GM21515 (cell line): ENCODE results near the gene ZDHHC4.
"Not testable (repeated sequence)": the region's sequence is repeated elsewhere in the genome, so short reads cannot be mapped to it uniquely, and the experiment has no call there.

Experiments
- ATAC-seq: cut with Tn5 transposase; IDR thresholded peaks from one replicate; pipeline ENCODE4 v1.9.1; 2021; ENCODE audit not compliant: unreplicated experiment

The ZDHHC4 gene

DNA sequence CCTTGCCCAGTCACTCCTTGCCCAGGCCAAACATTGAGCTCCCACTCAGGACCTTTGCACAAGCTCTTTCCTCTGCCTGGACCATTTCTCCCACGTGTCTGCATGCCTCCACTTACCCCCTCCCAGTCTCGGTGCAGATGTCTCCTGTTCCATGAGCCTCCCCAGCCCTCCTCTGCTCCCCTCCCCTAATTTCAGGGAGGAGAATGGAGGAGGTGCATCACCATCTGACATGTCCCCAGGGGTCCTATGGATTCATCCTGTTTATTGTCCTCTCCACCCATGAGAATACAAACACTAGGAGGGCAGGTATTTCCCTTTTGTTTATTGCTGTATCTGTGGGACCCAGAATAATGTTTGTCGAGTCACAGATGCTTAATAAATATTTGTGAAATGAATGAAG, 17.4 kb upstream of the ZDHHC4 start:
- no peak for ATAC-seq

DNA sequence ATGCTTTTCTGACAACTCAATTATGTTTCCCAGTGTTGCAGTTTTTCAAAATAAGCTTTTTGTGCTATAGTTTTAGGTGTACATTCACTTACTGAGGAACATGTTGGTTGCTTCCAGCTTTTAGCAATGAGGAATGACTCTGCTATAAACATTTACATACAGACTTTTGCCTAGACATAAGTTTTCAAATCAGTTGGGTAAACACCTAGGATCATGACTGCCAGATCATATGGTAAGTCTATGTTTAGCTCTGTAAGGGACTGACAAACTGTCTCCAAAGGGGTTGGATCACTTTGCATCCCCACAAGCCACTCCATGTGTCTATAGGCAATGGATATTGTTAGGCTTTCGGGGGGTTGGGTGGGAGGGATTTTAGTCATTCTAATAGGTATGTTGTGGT, 15.1 kb upstream of the ZDHHC4 start:
- ATAC-seq, result no peak

DNA sequence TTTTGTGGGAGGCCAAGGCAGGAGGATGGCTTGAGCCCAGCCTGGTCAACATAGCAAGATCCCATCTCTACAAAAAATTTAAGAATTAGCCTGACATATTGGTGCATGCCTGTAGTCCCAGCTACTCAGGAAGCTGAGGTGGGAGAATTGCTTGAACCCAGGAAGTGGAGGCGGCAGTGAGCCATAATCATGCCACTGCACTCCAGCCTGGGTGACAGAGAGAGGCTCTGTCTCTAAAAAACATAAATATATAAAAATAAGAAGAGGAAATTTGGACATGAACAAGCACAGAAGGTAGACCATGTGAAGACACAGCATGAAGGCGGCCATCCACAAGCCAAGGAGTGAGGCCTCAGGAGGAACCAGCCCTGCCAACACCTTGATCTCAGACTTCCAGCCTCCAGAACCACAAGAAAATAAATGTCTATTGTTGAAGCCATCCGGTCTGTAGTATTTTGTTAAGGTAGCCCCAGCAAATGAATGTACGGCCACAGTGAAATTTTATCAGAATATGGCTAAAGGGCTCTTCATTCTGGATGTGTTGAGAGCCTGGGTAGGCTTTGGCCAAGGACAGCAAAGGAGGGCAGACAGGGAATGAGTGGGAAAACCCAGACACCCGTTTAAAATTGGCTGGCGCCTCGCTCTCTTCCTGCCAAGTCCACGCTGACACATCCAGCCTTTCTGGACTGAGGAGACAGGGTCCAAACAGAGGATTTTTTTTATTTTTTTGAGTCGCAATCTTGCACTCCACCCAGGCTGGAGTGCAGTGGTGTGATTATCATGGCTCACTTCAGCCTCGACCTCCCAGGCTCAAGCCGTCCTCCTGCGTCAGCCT, 13.1 kb upstream of the ZDHHC4 start:
- no peak for ATAC-seq

DNA sequence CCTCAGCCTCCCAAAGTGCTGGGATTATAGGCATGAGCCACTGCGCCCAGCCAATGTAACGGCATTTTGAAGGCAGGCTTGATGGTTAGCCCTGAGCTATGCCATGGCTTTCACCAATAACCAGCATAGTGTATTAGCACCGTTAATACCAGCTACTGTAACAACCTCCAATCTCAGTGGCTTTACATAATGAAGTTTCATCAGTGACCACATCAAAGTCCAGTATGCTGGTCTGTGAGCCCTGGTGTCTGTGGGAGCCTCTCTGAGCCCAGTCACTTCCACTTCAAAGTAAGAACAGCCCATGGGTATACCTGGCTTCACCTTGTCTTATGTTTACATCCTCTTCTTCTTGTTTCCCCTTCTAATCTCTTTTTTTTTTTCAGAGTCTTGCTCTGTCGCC, 11.6 kb upstream of the ZDHHC4 start:
- no peak for ATAC-seq

DNA sequence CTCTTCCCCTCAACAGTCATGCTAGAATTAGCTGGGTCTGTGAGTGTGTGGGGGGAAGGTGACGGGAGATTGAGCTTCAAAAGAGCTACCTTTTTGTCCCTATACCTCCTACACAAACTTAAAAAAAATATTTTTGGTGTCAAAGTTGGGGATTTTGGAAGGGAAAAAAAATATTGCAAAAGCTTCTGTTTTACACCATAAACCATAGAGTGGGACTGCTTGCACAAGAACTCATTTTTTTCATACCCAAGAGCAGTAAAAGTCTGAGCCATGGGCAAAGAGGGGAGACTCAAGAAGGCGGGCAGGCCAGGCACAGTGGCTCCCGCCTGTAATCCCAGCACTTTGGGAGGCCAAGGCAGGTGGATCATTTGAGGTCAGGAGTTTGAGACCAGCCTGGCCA, 9.4 kb upstream of the ZDHHC4 start:
- no peak for ATAC-seq

- ATAC-seq, result no peak
These were observed 6.0 kb upstream of the ZDHHC4 start for GRCh38 chr7:6571160-6571779.

- no peak for ATAC-seq
These were observed 1.8 kb upstream of the ZDHHC4 start for GRCh38 chr7:6575281-6576023.

GRCh38 chr7:6576024-6576866, 1.0 kb upstream of the ZDHHC4 start:
- ATAC-seq, result no peak

DNA sequence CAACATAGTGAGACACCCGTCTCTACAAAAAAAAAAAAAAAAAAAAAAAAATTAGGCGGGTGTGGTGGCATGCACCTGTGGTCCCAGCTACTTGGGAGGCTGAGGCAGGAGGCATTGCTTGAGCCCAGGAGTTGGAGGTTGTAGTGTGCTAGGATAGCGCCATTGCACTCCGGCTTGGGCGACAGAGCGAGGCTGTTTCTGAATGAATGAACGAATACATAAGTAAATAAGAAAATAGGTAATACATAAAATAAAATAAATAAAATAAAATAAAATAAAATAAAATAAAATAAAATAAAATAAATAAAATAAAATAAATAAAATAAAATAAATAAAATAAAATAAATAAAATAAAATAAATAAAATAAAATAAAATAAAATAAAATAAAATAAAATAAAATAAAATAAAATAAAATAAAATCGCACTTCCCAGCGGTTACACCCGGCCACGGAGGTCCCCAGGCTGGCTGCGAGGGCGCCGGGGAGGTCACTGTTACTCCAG, 336 bp upstream of the ZDHHC4 start:
- not testable (repeated sequence) for ATAC-seq

GRCh38 chr7:6578114-6579084, 1.1 kb downstream of the ZDHHC4 start:
- no peak for ATAC-seq

GRCh38 chr7:6579446-6579845, 2.2 kb downstream of the ZDHHC4 start:
- ATAC-seq, result no peak

DNA sequence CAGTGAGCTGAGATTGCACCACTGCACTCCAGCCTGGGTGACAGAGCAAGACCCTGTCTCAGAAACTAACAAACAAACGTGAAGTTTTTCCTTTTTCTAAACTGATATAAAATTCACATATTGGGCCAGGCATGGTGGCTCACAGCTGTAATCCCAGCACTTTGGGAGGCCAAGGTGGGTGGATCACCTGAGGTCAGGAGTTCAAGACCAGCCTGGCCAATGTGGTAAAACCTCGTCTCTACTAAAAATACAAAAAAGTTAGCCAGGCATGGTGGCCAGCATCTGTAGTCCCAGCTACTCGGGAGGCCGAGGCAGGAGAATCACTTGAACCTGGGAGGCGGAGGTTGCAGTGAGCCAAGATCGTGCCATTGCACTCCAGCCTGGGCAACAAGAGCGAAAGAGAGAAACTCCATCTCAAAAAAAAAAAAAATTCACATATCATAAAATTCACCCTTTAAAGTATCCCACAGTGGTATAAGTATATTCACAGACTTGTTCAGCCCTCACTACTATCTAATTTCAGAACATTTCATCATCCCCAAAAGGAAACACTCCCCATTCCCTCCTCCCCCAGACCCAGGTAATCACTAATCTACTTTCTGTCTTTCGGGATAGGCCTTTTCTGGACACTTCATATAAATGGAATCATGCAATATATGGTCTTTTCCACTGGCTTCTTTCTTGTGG, 8.6 kb downstream of the ZDHHC4 start:
- ATAC-seq, result not testable (repeated sequence)

DNA sequence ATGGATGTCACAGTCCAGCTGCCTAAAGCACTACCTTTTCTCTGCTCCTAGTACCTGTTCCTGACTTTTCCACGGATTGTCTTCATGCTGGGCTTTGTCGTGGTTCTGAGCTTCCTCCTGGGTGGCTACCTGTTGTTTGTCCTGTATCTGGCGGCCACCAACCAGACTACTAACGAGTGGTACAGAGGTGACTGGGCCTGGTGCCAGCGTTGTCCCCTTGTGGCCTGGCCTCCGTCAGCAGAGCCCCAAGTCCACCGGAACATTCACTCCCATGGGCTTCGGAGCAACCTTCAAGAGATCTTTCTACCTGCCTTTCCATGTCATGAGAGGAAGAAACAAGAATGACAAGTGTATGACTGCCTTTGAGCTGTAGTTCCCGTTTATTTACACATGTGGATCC, 11.3 kb downstream of the ZDHHC4 start:
- no peak for ATAC-seq

- ATAC-seq, result no peak
These were observed 12.0 kb downstream of the ZDHHC4 start for GRCh38 chr7:6589151-6589828.

- peak; percentile 86 for ATAC-seq
These were observed 12.8 kb downstream of the ZDHHC4 start, which contains the start of gene INTS15 for GRCh38 chr7:6589829-6590644. TSS of gene INTS15 (plus strand) at chr7:6590021. CDS start at chr7:6590284, 263 bp downstream.

GRCh38 chr7:6590645-6591110, 13.4 kb downstream of the ZDHHC4 start:
- ATAC-seq, result no peak

DNA sequence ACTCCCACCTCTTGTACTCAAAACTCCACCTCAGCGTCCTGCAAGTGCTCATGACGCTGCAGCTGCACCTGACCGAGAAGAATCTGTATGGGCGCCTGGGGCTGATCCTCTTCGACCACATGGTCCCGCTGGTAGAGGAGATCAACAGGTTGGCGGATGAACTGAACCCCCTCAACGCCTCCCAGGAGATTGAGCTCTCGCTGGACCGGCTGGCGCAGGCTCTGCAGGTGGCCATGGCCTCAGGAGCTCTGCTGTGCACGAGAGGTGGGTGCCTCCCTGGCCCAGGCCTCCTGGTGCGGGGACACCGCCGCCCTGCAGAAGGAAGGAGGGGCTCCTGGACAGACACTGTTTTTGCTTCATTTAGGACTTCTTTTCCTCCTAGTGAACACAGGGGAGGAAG, 22.8 kb downstream of the ZDHHC4 start:
- ATAC-seq, result no peak
